Liver (tissue), 9 donors: ENCODE data around the gene ISCA2. TPM values are rescaled to one million over a fixed set of nuclear protein-coding genes. Genes with fewer than 3 reads are reported as not detected.

Source experiments
- DNase-seq: peaks from one replicate; pipeline ENCODE4 v3.0.0-alpha.2; 2017; ENCODE audit warnings: low spot score
- H3K27ac ChIP-seq, 2 donors: one replicate each; pipeline ENCODE4 v1.7.0; 2013; ENCODE audit warnings: inconsistent platforms in 2 of 2, low read length in 2 of 2, control low read depth in 1 of 2, low read depth in 1 of 2, mild to moderate bottlenecking in 1 of 2
- H3K27me3 ChIP-seq, 4 donors: one replicate each; pipeline versions ENCODE4 v1.6.1 to v1.7.0; 2013; ENCODE audit warnings: low read length in 3 of 4, inconsistent platforms in 1 of 4, mild to moderate bottlenecking in 1 of 4, moderate library complexity in 1 of 4; ENCODE audit not compliant: control insufficient read depth in 4 of 4, insufficient read depth in 4 of 4
- H3K36me3 ChIP-seq, 4 donors: one replicate each; pipeline versions ENCODE4 v1.6.1 to v1.7.0; 2013; ENCODE audit warnings: low read length in 3 of 4, mild to moderate bottlenecking in 3 of 4, low read depth in 1 of 4, moderate library complexity in 1 of 4; ENCODE audit not compliant: control insufficient read depth in 4 of 4, insufficient read depth in 3 of 4
- H3K4me1 ChIP-seq, 4 donors: one replicate each; pipeline versions ENCODE4 v1.6.1 to v1.7.0; 2013; ENCODE audit warnings: low read length in 3 of 4, mild to moderate bottlenecking in 3 of 4, moderate library complexity in 1 of 4; ENCODE audit not compliant: control insufficient read depth in 4 of 4, insufficient read depth in 4 of 4
- H3K4me3 ChIP-seq, 3 donors: one replicate each; pipeline versions ENCODE4 v1.6.1 to v1.7.0; 2013; ENCODE audit warnings: low read length in 3 of 3, control low read depth in 1 of 3, low read depth in 1 of 3, mild to moderate bottlenecking in 1 of 3
- H3K9ac ChIP-seq, 2 donors: one replicate each; pipeline ENCODE4 v1.7.0; 2013; ENCODE audit warnings: low read length in 2 of 2, mild to moderate bottlenecking in 2 of 2, moderate library complexity in 2 of 2, control low read depth in 1 of 2, low read depth in 1 of 2
- H3K9me3 ChIP-seq, 4 donors: one replicate each; pipeline versions ENCODE4 v1.6.1 to v1.7.0; 2013; ENCODE audit warnings: low read length in 3 of 4; ENCODE audit not compliant: control insufficient read depth in 4 of 4
- ATF3 ChIP-seq: IDR thresholded peaks from 2 replicates; pipeline ENCODE4 v1.6.1; 2016; ENCODE audit warnings: antibody characterized with exemption
- CTCF ChIP-seq: fragments of 150-350 bp; IDR thresholded peaks from 2 replicates; pipeline ENCODE4 v1.5.1; 2017; ENCODE audit warnings: improper control_type of control experiment, low read depth, low read length; ENCODE audit not compliant: missing input control
- EGR1 ChIP-seq, 2 donors: IDR thresholded peaks; 2 replicates each; pipeline ENCODE4 v1.6.1; 2016 to 2018; ENCODE audit warnings: antibody characterized with exemption in 2 of 2, low read depth in 2 of 2
- FOXA1 ChIP-seq: IDR thresholded peaks from 2 replicates; pipeline ENCODE4 v1.6.1; 2016; ENCODE audit warnings: antibody characterized with exemption
- FOXA2 ChIP-seq: IDR thresholded peaks from 2 replicates; pipeline ENCODE4 v1.6.1; 2016; ENCODE audit warnings: antibody characterized with exemption
- GABPA ChIP-seq, 2 donors: IDR thresholded peaks in 1 of 2; conservative IDR thresholded peaks in 1 of 2; 2 replicates each; pipeline ENCODE4 v1.6.1; 2016; ENCODE audit warnings: antibody characterized with exemption in 2 of 2, mild to moderate bottlenecking in 1 of 2, moderate library complexity in 1 of 2
- HNF4A ChIP-seq, 2 donors: conservative IDR thresholded peaks; 2 replicates each; pipeline ENCODE4 v1.6.1; 2016; ENCODE audit warnings: antibody characterized with exemption in 2 of 2, mild to moderate bottlenecking in 2 of 2
- HNF4G ChIP-seq: IDR thresholded peaks from 2 replicates; pipeline ENCODE4 v1.6.1; 2016; ENCODE audit warnings: antibody characterized with exemption
- JUND ChIP-seq, 2 donors: IDR thresholded peaks; 2 replicates each; pipeline ENCODE4 v1.6.1; 2016; ENCODE audit warnings: antibody characterized with exemption in 2 of 2
- MAX ChIP-seq: IDR thresholded peaks from 2 replicates; pipeline ENCODE4 v1.6.1; 2016; ENCODE audit warnings: antibody characterized with exemption
- NR2F2 ChIP-seq: IDR thresholded peaks from 2 replicates; pipeline ENCODE4 v1.6.1; 2016; ENCODE audit warnings: antibody characterized with exemption
- RAD21 ChIP-seq, 2 donors: IDR thresholded peaks; 2 replicates each; pipeline ENCODE4 v1.6.1; 2016; ENCODE audit warnings: antibody characterized with exemption in 2 of 2, mild to moderate bottlenecking in 2 of 2
- REST ChIP-seq: IDR thresholded peaks from 2 replicates; pipeline ENCODE4 v1.6.1; 2016; ENCODE audit warnings: antibody characterized with exemption, mild to moderate bottlenecking
- RXRA ChIP-seq, 2 donors: IDR thresholded peaks; 2 replicates each; pipeline ENCODE4 v1.6.1; 2017 to 2018; ENCODE audit warnings: antibody characterized with exemption in 2 of 2, mild to moderate bottlenecking in 1 of 2
- SP1 ChIP-seq: IDR thresholded peaks from 2 replicates; pipeline ENCODE4 v1.6.1; 2018; ENCODE audit warnings: antibody characterized with exemption, mild to moderate bottlenecking
- TAF1 ChIP-seq: conservative IDR thresholded peaks from 2 replicates; pipeline ENCODE4 v1.6.1; 2016; ENCODE audit warnings: antibody characterized with exemption, mild to moderate bottlenecking
- YY1 ChIP-seq: IDR thresholded peaks from 2 replicates; pipeline ENCODE4 v1.6.1; 2016; ENCODE audit warnings: antibody characterized with exemption, mild to moderate bottlenecking
- ZBTB33 ChIP-seq: IDR thresholded peaks from 2 replicates; pipeline ENCODE4 v1.6.1; 2016; ENCODE audit warnings: antibody characterized with exemption
- WGBS: extraction: QIAGEN DNeasy Blood & Tissue Kit; methylation state at CpG from one replicate; pipeline ENCODE4 v1.1.7; 2013; 5-methylcytosine and 5-hydroxymethylcytosine counted together
- polyA plus RNA-seq, 2 donors: library from polyadenylated mRNA; stranded (reverse) in 1 of 2; unstranded in 1 of 2; fragments of 200-250 nt in 1 of 2; fragments of >200 nt in 1 of 2; fragmentation: Nextera tagmentation in 1 of 2; extraction: Ambion mirVana in 1 of 2; gene quantifications; one replicate each; pipeline versions ENCODE4 v1.2.1 to v1.2.3, GENCODE V29; 2013 to 2015
- total RNA-seq, 2 donors: library from RNA; depleted of rRNA; stranded (reverse); fragments of >200 nt; gene quantifications; one replicate each; pipeline ENCODE4 v1.2.3, GENCODE V29; 2014
- donor health status: healthy.
- donor health status: healthy.
- donor health status: healthy.
- donor health status: healthy.
- donor health status: healthy.

The ISCA2 gene
- total and polyA plus RNA-seq, 4 donors, result 7.1 to 35.3 (median 15.8) TPM

- Histone ChIP-seq H3K4me3 (no peak overlapping the region), H3K9ac (no peak overlapping the region), H3K27me3 (no peaks in the 10 kb centered on the region), H3K36me3 (no peaks in the 10 kb centered on the region), H3K27ac (no peak overlapping the region), H3K4me1 (no peaks in the 10 kb centered on the region), H3K9me3 (no peaks in the 10 kb centered on the region)
- no peak for DNase-seq
- WGBS, result 89% methylated on average over 11 of the region's 11 CpGs
- TF ChIP-seq YY1 (no peak), NR2F2 (no peak), HNF4G (no peak), JUND (IDR thresholded peaks at IDR 0.05) (no peak), ZBTB33 (no peak), ATF3 (no peak), GABPA (IDR thresholded peaks at IDR 0.05 in 1 of 2, conservative IDR thresholded peaks at IDR 0.05 in 1 of 2) (no peak), MAX (no peak), TAF1 (no peak), REST (no peak), RAD21 (IDR thresholded peaks at IDR 0.05) (no peak), FOXA2 (no peak), CTCF (no peak), SP1 (no peak), RXRA (IDR thresholded peaks at IDR 0.05) (no peak), FOXA1 (no peak), HNF4A (conservative IDR thresholded peaks at IDR 0.05) (no peak), EGR1 (IDR thresholded peaks at IDR 0.05; ENCODE audit: low read depth in 2 of 2) (no peak)
Observed at GRCh38 chr14:74538411-74539391, 45.1 kb downstream of the ISCA2 start.
